H1 (cell line): Measurements from ENCODE around the gene DGKD. TPM values are rescaled to one million over a fixed set of nuclear protein-coding genes. Genes with fewer than 3 reads are reported as not detected.

Experiments
- BCL11A ChIP-seq, 2 experiments: IDR thresholded peaks; one replicate each; pipeline ENCODE4 v1.6.1; 2011; ENCODE audit warnings: low read depth in 2 of 2, low read length in 2 of 2, mild to moderate bottlenecking in 2 of 2
- CEBPB ChIP-seq: IDR thresholded peaks from 2 replicates; pipeline ENCODE4 v1.6.1; 2012; ENCODE audit warnings: low read depth, low read length
- GTF2F1 ChIP-seq: IDR thresholded peaks from 2 replicates; pipeline ENCODE4 v1.6.1; 2012; ENCODE audit warnings: low read depth, low read length, improper control_type of control experiment, borderline replicate concordance
- NRF1 ChIP-seq: IDR thresholded peaks from 2 replicates; pipeline ENCODE4 v1.6.1; 2011; ENCODE audit warnings: mild to moderate bottlenecking, low read depth, low read length, improper control_type of control experiment
- POU5F1 ChIP-seq: IDR thresholded peaks from 2 replicates; pipeline ENCODE4 v1.6.1; 2011; ENCODE audit warnings: low read depth, mild to moderate bottlenecking, low read length, moderate library complexity
- SAP30 ChIP-seq: fragments of 300-600 bp; sonication (generic); IDR thresholded peaks from 2 replicates; pipeline ENCODE4 v1.7.1; 2012; ENCODE audit warnings: low read length, moderate library complexity, mild to moderate bottlenecking, inconsistent platforms; ENCODE audit not compliant: insufficient read depth, insufficient replicate concordance
- TAF1 ChIP-seq: IDR thresholded peaks from 2 replicates; pipeline ENCODE4 v1.6.1; 2011; ENCODE audit warnings: mild to moderate bottlenecking, low read depth, low read length
- TAF7 ChIP-seq: optimal IDR thresholded peaks from 2 replicates; pipeline ENCODE3; 2011; ENCODE audit warnings: low read depth, mild to moderate bottlenecking, inconsistent platforms, low read length, moderate library complexity, borderline replicate concordance
- polyA plus RNA-seq, 7 experiments: library from polyadenylated mRNA; depleted of rRNA in 3 of 7; stranded (reverse) in 5 of 7; unstranded in 2 of 7; fragments of >200 nt in 5 of 7; fragments of 200-250 nt in 2 of 7; gene quantifications; 1 replicate in 5 of 7; 2 replicates in 1 of 7; 4 replicates in 1 of 7; pipeline versions ENCODE4 v1.2.1 to v1.2.3, GENCODE V29; 2011 to 2013; ENCODE audit warnings: missing spikeins in 2 of 7, mixed read lengths in 2 of 7
- total RNA-seq: library from RNA; stranded (reverse); fragmentation: NEBNext Ultra II Directional; extraction: Animal tissue kit (Norgen Biotek cat#: 25700); gene quantifications from 2 replicates; pipeline ENCODE4 v1.2.1, GENCODE V29; 2021

DGKD gene
- total and polyA plus RNA-seq, 2 of the 8 experiments (the other 6 are each of a cell fraction or from before 2014, with no cell fraction given): 7.7 to 30.9 TPM

- no peak for TF ChIP-seq GTF2F1
- TF ChIP-seq POU5F1: no peak
- TF ChIP-seq NRF1: no peak
- TF ChIP-seq CEBPB: no peak
- no peak for TF ChIP-seq SAP30
- no peak for TF ChIP-seq TAF1
- TF ChIP-seq TAF7: no peak
- no peak for TF ChIP-seq BCL11A (IDR thresholded peaks at IDR 0.05; ENCODE audit: low read depth in 2 of 2, low read length in 2 of 2)
These were observed 96.7 kb downstream of the DGKD start (continued) for GRCh38 chr2:233450864-233451575.
